HG03520 (cell line): ENCODE data around the gene AKAP8L.
"Not testable (repeated sequence)": the region's sequence is repeated elsewhere in the genome, so short reads cannot be mapped to it uniquely, and the experiment has no call there.

Source experiments
- ATAC-seq: cut with Tn5 transposase; IDR thresholded peaks from one replicate; pipeline ENCODE4 v1.9.1; 2021; ENCODE audit warnings: mild to moderate bottlenecking, moderate library complexity; ENCODE audit not compliant: unreplicated experiment

AKAP8L gene

GRCh38 chr19:15360015-15360414, 58.8 kb downstream of the AKAP8L start:
- not testable (repeated sequence) for ATAC-seq

- ATAC-seq: no peak
Observed at GRCh38 chr19:15358918-15359317, 59.9 kb downstream of the AKAP8L start.

- ATAC-seq: no peak
Observed at GRCh38 chr19:15357906-15358305, 60.9 kb downstream of the AKAP8L start.

GRCh38 chr19:15354566-15355296, 64.1 kb downstream of the AKAP8L start:
- no peak for ATAC-seq

GRCh38 chr19:15353908-15354307, 64.9 kb downstream of the AKAP8L start:
- ATAC-seq: no peak

- ATAC-seq: not testable (repeated sequence)
Observed at GRCh38 chr19:15352535-15352934, 66.3 kb downstream of the AKAP8L start.

GRCh38 chr19:15341328-15341727, 77.5 kb downstream of the AKAP8L start:
- not testable (repeated sequence) for ATAC-seq

- ATAC-seq: no peak
Observed at GRCh38 chr19:15340086-15340485, 78.7 kb downstream of the AKAP8L start.

- ATAC-seq: no peak
Observed at GRCh38 chr19:15337202-15337601, 81.6 kb downstream of the AKAP8L start.

- not testable (repeated sequence) for ATAC-seq
Observed at GRCh38 chr19:15335992-15336391, 82.8 kb downstream of the AKAP8L start.

GRCh38 chr19:15332311-15332996, 86.3 kb downstream of the AKAP8L start, which contains the start of gene BRD4:
Gene BRD4, minus strand, starts transcription at chr19:15332539. Its CDS starts 59,440 bp downstream, at chr19:15273099.
- peak; percentile 45 for ATAC-seq

GRCh38 chr19:15331419-15332310, 87.1 kb downstream of the AKAP8L start:
- ATAC-seq: peak; percentile 29

GRCh38 chr19:15330801-15331418, 87.9 kb downstream of the AKAP8L start:
- ATAC-seq: no peak
